ENCODE data around the gene SMAP1.

Gene SMAP1

GRCh38 chr6:70843328-70843918, 175.7 kb downstream of the SMAP1 start:
- DNase-seq (ENCODE audit: low read depth), result no peak

GRCh38 chr6:70844301-70844700, 176.6 kb downstream of the SMAP1 start:
- DNase-seq (ENCODE audit: low read depth), result no peak

GRCh38 chr6:70846207-70846835, 178.6 kb downstream of the SMAP1 start:
- DNase-seq (ENCODE audit: low read depth), result no peak

- no peak for DNase-seq (ENCODE audit: low read depth)
These were observed 179.7 kb downstream of the SMAP1 start for GRCh38 chr6:70847106-70848084.

GRCh38 chr6:70849348-70850069, 181.8 kb downstream of the SMAP1 start:
- no peak for DNase-seq (ENCODE audit: low read depth)

- no peak for DNase-seq (ENCODE audit: low read depth)
These were observed 185.1 kb downstream of the SMAP1 start for GRCh38 chr6:70852667-70853246.

- DNase-seq (ENCODE audit: low read depth), result no peak
These were observed 189.8 kb downstream of the SMAP1 start for GRCh38 chr6:70857387-70858077.

- no peak for DNase-seq (ENCODE audit: low read depth)
These were observed 192.4 kb downstream of the SMAP1 start for GRCh38 chr6:70860045-70860444.

- no peak for DNase-seq (ENCODE audit: low read depth)
These were observed 193.2 kb downstream of the SMAP1 start for GRCh38 chr6:70860920-70861319.

GRCh38 chr6:70863343-70863742, 195.7 kb downstream of the SMAP1 start:
- no peak for DNase-seq (ENCODE audit: low read depth)

- DNase-seq (ENCODE audit: low read depth), result no peak
These were observed 196.7 kb downstream of the SMAP1 start for GRCh38 chr6:70864401-70864800.

GRCh38 chr6:70872469-70872868, 204.8 kb downstream of the SMAP1 start:
- no peak for DNase-seq (ENCODE audit: low read depth)

GRCh38 chr6:70874181-70874913, 206.7 kb downstream of the SMAP1 start:
- DNase-seq (ENCODE audit: low read depth), result no peak

GRCh38 chr6:70879496-70879895, 211.8 kb downstream of the SMAP1 start:
- no peak for DNase-seq (ENCODE audit: low read depth)

GRCh38 chr6:70884074-70884983, 216.6 kb downstream of the SMAP1 start:
- peak; percentile 42 for DNase-seq (ENCODE audit: low read depth)

- no peak for DNase-seq (ENCODE audit: low read depth)
These were observed 218.4 kb downstream of the SMAP1 start for GRCh38 chr6:70886071-70886470.

GRCh38 chr6:70886661-70887060, 219.0 kb downstream of the SMAP1 start:
- no peak for DNase-seq (ENCODE audit: low read depth)

- DNase-seq (ENCODE audit: low read depth), result no peak
These were observed 221.6 kb downstream of the SMAP1 start for GRCh38 chr6:70889270-70889669.

GRCh38 chr6:70894001-70894400, 226.3 kb downstream of the SMAP1 start:
- DNase-seq (ENCODE audit: low read depth), result no peak

Data from T follicular helper cell (primary cell).